Fibroblast of peridontal ligament (primary cell): ENCODE measurements around the gene GRIA1.

Source experiments
- DNase-seq: peaks from one replicate; pipeline ENCODE4 v3.0.0-alpha.2; 2010; ENCODE audit errors: extremely low read depth

Gene GRIA1

GRCh38 chr5:153658606-153659005, 168.1 kb downstream of the GRIA1 start:
- DNase-seq = no peak

- DNase-seq = peak; percentile 36
These were observed 168.7 kb downstream of the GRIA1 start for GRCh38 chr5:153659039-153659736.

GRCh38 chr5:153660919-153661318, 170.4 kb downstream of the GRIA1 start:
- DNase-seq = no peak

GRCh38 chr5:153661897-153662296, 171.4 kb downstream of the GRIA1 start:
- no peak for DNase-seq

GRCh38 chr5:153670101-153670500, 179.6 kb downstream of the GRIA1 start:
- no peak for DNase-seq

GRCh38 chr5:153671653-153672346, 181.3 kb downstream of the GRIA1 start:
- no peak for DNase-seq

- DNase-seq = no peak
These were observed 182.0 kb downstream of the GRIA1 start for GRCh38 chr5:153672347-153673090.

GRCh38 chr5:153674356-153674755, 183.9 kb downstream of the GRIA1 start:
- DNase-seq = no peak

GRCh38 chr5:153676406-153676805, 185.9 kb downstream of the GRIA1 start:
- peak; percentile 3 for DNase-seq

GRCh38 chr5:153676821-153677220, 186.4 kb downstream of the GRIA1 start:
- DNase-seq = no peak

- DNase-seq = no peak
These were observed 188.3 kb downstream of the GRIA1 start for GRCh38 chr5:153678617-153679329.

GRCh38 chr5:153690236-153690635, 199.8 kb downstream of the GRIA1 start:
- no peak for DNase-seq

GRCh38 chr5:153696256-153696655, 205.8 kb downstream of the GRIA1 start:
- no peak for DNase-seq

GRCh38 chr5:153699035-153699434, 208.6 kb downstream of the GRIA1 start:
- no peak for DNase-seq

- DNase-seq = no peak
These were observed 210.5 kb downstream of the GRIA1 start for GRCh38 chr5:153700940-153701339.

GRCh38 chr5:153702265-153702664, 211.8 kb downstream of the GRIA1 start:
- no peak for DNase-seq

- no peak for DNase-seq
These were observed 213.6 kb downstream of the GRIA1 start for GRCh38 chr5:153704110-153704509.

GRCh38 chr5:153707626-153708025, 217.2 kb downstream of the GRIA1 start:
- no peak for DNase-seq

GRCh38 chr5:153711755-153712154, 221.3 kb downstream of the GRIA1 start:
- peak; percentile 15 for DNase-seq

- DNase-seq = no peak
These were observed 222.5 kb downstream of the GRIA1 start for GRCh38 chr5:153712946-153713345.

GRCh38 chr5:153713943-153714342, 223.5 kb downstream of the GRIA1 start:
- DNase-seq = no peak

- DNase-seq = no peak
These were observed 224.3 kb downstream of the GRIA1 start for GRCh38 chr5:153714798-153715197.
